Thymus (tissue), 11 donors: ENCODE measurements around the gene CPNE2. TPM values are rescaled to one million over a fixed set of nuclear protein-coding genes. Genes with fewer than 3 reads are reported as not detected.
A peak's percentile ranks its signal among the peaks of the same experiment; 100 is the strongest.

ENCODE experiments used
- DNase-seq, 9 donors: peaks; one replicate each; pipeline ENCODE4 v3.0.0-alpha.2; 2013; ENCODE audit warnings: low spot score in 9 of 9, low read depth in 6 of 9, missing footprints in 1 of 9
- H3K27ac ChIP-seq, 2 donors: one replicate each; pipeline ENCODE4 v1.5.1; 2013; ENCODE audit warnings: control low read depth in 1 of 2, low read depth in 1 of 2, low read length in 1 of 2, mild to moderate bottlenecking in 1 of 2, moderate library complexity in 1 of 2
- H3K27me3 ChIP-seq, 2 donors: one replicate each; pipeline ENCODE4 v1.5.1; 2013; ENCODE audit warnings: low read length in 1 of 2; ENCODE audit not compliant: control insufficient read depth in 2 of 2, insufficient read depth in 1 of 2
- H3K36me3 ChIP-seq, 2 donors: one replicate each; pipeline ENCODE4 v1.5.1; 2013; ENCODE audit warnings: low read length in 1 of 2, mild to moderate bottlenecking in 1 of 2, moderate library complexity in 1 of 2; ENCODE audit not compliant: control insufficient read depth in 2 of 2, insufficient read depth in 2 of 2
- H3K4me1 ChIP-seq, 2 donors: one replicate each; pipeline ENCODE4 v1.5.1; 2013; ENCODE audit warnings: low read length in 2 of 2; ENCODE audit not compliant: control insufficient read depth in 2 of 2, insufficient read depth in 2 of 2
- H3K4me3 ChIP-seq, 2 donors: one replicate each; pipeline ENCODE4 v1.5.1; 2013; ENCODE audit warnings: low read length in 2 of 2, control low read depth in 1 of 2, mild to moderate bottlenecking in 1 of 2
- H3K9me3 ChIP-seq, 2 donors: one replicate each; pipeline ENCODE4 v1.5.1; 2013; ENCODE audit warnings: low read length in 1 of 2, mild to moderate bottlenecking in 1 of 2; ENCODE audit not compliant: control insufficient read depth in 2 of 2, insufficient read depth in 1 of 2
- WGBS: extraction: QIAGEN DNeasy Blood & Tissue Kit; methylation state at CpG from one replicate; pipeline ENCODE4 v1.1.7; 2013; 5-methylcytosine and 5-hydroxymethylcytosine counted together
- polyA plus RNA-seq: library from polyadenylated mRNA; stranded (reverse); fragments of 200-250 nt; gene quantifications from one replicate; pipeline ENCODE4 v1.2.3, GENCODE V29; 2013
- total RNA-seq: library from RNA; stranded (reverse); fragments of 120-200 nt; gene quantifications from one replicate; pipeline ENCODE4 v1.2.4, GENCODE V29; 2013
- donor health status: healthy.

CPNE2 gene
- total and polyA plus RNA-seq, 2 donors: 6.5 to 27.5 TPM

GRCh38 chr16:57111420-57111819 is 19.0 kb downstream of the CPNE2 start:
- no peaks in the 10 kb centered on the region for H3K27me3 ChIP-seq
- H3K4me3 ChIP-seq: no peak overlapping the region
- no peaks in the 10 kb centered on the region for H3K9me3 ChIP-seq
- H3K36me3 ChIP-seq: no peaks in the 10 kb centered on the region
- DNase-seq: no peak
- WGBS: 96% methylated on average over 2 of the region's 2 CpGs
- peaks cover 0 to 32% of the 10 kb centered on the region in 2 donors for H3K4me1 ChIP-seq
- H3K27ac ChIP-seq: no peak overlapping the region

- H3K27ac ChIP-seq: no peak overlapping the region
- H3K4me1 ChIP-seq: peaks cover 0 to 32% of the 10 kb centered on the region in 2 donors
- H3K27me3 ChIP-seq: no peaks in the 10 kb centered on the region
- no peak overlapping the region for H3K4me3 ChIP-seq
- DNase-seq: no peak
- 96% methylated on average over 10 of the region's 10 CpGs for WGBS
- no peaks in the 10 kb centered on the region for H3K36me3 ChIP-seq
- H3K9me3 ChIP-seq: no peaks in the 10 kb centered on the region
Measured at GRCh38 chr16:57112403-57113041, 20.1 kb downstream of the CPNE2 start.

- no peaks in the 10 kb centered on the region for H3K27me3 ChIP-seq
- no peak overlapping the region for H3K27ac ChIP-seq
- no peaks in the 10 kb centered on the region for H3K36me3 ChIP-seq
- H3K4me1 ChIP-seq: peaks cover 0 to 32% of the 10 kb centered on the region in 2 donors
- no peak overlapping the region for H3K4me3 ChIP-seq
- no peak for DNase-seq
- WGBS: 94% methylated on average over 14 of the region's 14 CpGs
- H3K9me3 ChIP-seq: no peaks in the 10 kb centered on the region
Measured at GRCh38 chr16:57113042-57113453, 20.7 kb downstream of the CPNE2 start.

GRCh38 chr16:57113664-57114063 is 21.3 kb downstream of the CPNE2 start:
- peaks cover 0 to 32% of the 10 kb centered on the region in 2 donors for H3K4me1 ChIP-seq
- no peak overlapping the region for H3K4me3 ChIP-seq
- no peaks in the 10 kb centered on the region for H3K9me3 ChIP-seq
- WGBS: 97% methylated on average over 5 of the region's 5 CpGs
- H3K27me3 ChIP-seq: no peaks in the 10 kb centered on the region
- H3K36me3 ChIP-seq: no peaks in the 10 kb centered on the region
- no peak for DNase-seq
- no peak overlapping the region for H3K27ac ChIP-seq

GRCh38 chr16:57115168-57115513 is 22.8 kb downstream of the CPNE2 start:
- H3K27ac ChIP-seq: no peak overlapping the region
- 87% methylated on average over 10 of the region's 10 CpGs for WGBS

GRCh38 chr16:57115514-57116182 is 23.3 kb downstream of the CPNE2 start:
- Histone ChIP-seq H3K36me3 (no peaks in the 10 kb centered on the region), H3K9me3 (no peaks in the 10 kb centered on the region), H3K27me3 (no peaks in the 10 kb centered on the region), H3K4me3 (no peak overlapping the region), H3K4me1 (peaks cover 0 to 32% of the 10 kb centered on the region in 2 donors), H3K27ac (no peak overlapping the region)
- 95% methylated on average over 25 of the region's 25 CpGs for WGBS
- no peak for DNase-seq

More at GRCh38 chr16:57115168-57115513, 22.8 kb downstream of the CPNE2 start:
- Histone ChIP-seq H3K4me3 (no peak overlapping the region), H3K4me1 (peaks cover 0 to 32% of the 10 kb centered on the region in 2 donors), H3K36me3 (no peaks in the 10 kb centered on the region), H3K27me3 (no peaks in the 10 kb centered on the region), H3K9me3 (no peaks in the 10 kb centered on the region)
- no peak for DNase-seq

GRCh38 chr16:57118461-57119084 is 26.2 kb downstream of the CPNE2 start:
- Histone ChIP-seq H3K9me3 (no peaks in the 10 kb centered on the region), H3K36me3 (no peaks in the 10 kb centered on the region), H3K4me3 (no peak overlapping the region), H3K27me3 (no peaks in the 10 kb centered on the region), H3K4me1 (peaks cover 0 to 28% of the 10 kb centered on the region in 2 donors), H3K27ac (no peak overlapping the region)
- DNase-seq: no peak
- WGBS: 98% methylated on average over 2 of the region's 2 CpGs

GRCh38 chr16:57123216-57123973 is 31.0 kb downstream of the CPNE2 start:
- no peaks in the 10 kb centered on the region for H3K27me3 ChIP-seq
- WGBS: 90% methylated on average over 7 of the region's 7 CpGs
- DNase-seq: no peak
- H3K27ac ChIP-seq: peak overlapping the region; percentile 74 to 80
- peaks cover 0 to 29% of the 10 kb centered on the region in 2 donors for H3K4me1 ChIP-seq
- H3K4me3 ChIP-seq: no peak overlapping the region
- no peaks in the 10 kb centered on the region for H3K9me3 ChIP-seq
- H3K36me3 ChIP-seq: no peaks in the 10 kb centered on the region
